HEK293 (cell line): Measurements from ENCODE around the gene ARHGAP4.

ENCODE experiments used
- CTCF ChIA-PET: fragments of 350-600 bp; formaldehyde crosslinking; extraction: SDS; loops from one replicate; lab custom pipeline; 2021; ENCODE audit warnings: antibody characterized with exemption; lab: Yijun Ruan, JAX
- POLR2A ChIA-PET: fragments of 300-600 bp; formaldehyde crosslinking; extraction: SDS; loops from one replicate; lab custom pipeline; 2020; ENCODE audit warnings: antibody characterized with exemption, inconsistent platforms; lab: Yijun Ruan, JAX
- H3K27ac ChIP-seq: fragments of 200-500 bp; sonication (Bioruptor generic); 2 replicates; pipeline ENCODE4 v1.5.1; 2014; ENCODE audit warnings: low read depth, low read length, control low read depth, inconsistent platforms; ENCODE audit errors: extremely low read depth
- H3K36me3 ChIP-seq, 2 experiments: fragments of 200-500 bp in 1 of 2; sonication (Bioruptor generic) in 1 of 2; 1 replicate in 1 of 2; 2 replicates in 1 of 2; pipeline ENCODE4 v1.5.1; 2014 to 2017; ENCODE audit warnings: inconsistent platforms in 2 of 2, low read length in 2 of 2; ENCODE audit not compliant: control insufficient read depth in 2 of 2, insufficient read depth in 1 of 2
- H3K4me1 ChIP-seq: fragments of 200-500 bp; sonication (Bioruptor generic); 2 replicates; pipeline ENCODE4 v1.5.1; 2014; ENCODE audit warnings: mild to moderate bottlenecking, low read length, inconsistent platforms; ENCODE audit not compliant: control insufficient read depth, insufficient read depth
- H3K4me3 ChIP-seq: 2 replicates; pipeline ENCODE4 v1.5.1; 2011; ENCODE audit warnings: low read depth, mild to moderate bottlenecking, control low read depth, low read length, moderate library complexity
- H3K9me3 ChIP-seq: fragments of 200-500 bp; sonication (Bioruptor generic); 2 replicates; pipeline ENCODE4 v1.5.1; 2014; ENCODE audit warnings: low read depth, low read length, inconsistent platforms; ENCODE audit not compliant: control insufficient read depth, insufficient read depth
- EGR2 ChIP-seq: fragments of 450-650 bp; formaldehyde crosslinking; IDR thresholded peaks from 2 replicates; pipeline ENCODE4 v1.5.1; 2016; ENCODE audit warnings: low read depth, missing biosample characterization, missing genetic modification characterization
- HOXA7 ChIP-seq: sonication (generic); formaldehyde crosslinking; IDR thresholded peaks from 2 replicates; pipeline ENCODE4 v1.8.1; 2022; ENCODE audit warnings: missing genetic modification reagents, borderline replicate concordance
- OVOL3 ChIP-seq: fragments of 450-650 bp; formaldehyde crosslinking; IDR thresholded peaks from 2 replicates; pipeline ENCODE4 v1.5.1; 2016; ENCODE audit warnings: missing biosample characterization, missing genetic modification characterization
- SP2 ChIP-seq: fragments of 450-650 bp; formaldehyde crosslinking; IDR thresholded peaks from 2 replicates; pipeline ENCODE4 v1.5.1; 2016; ENCODE audit warnings: missing biosample characterization, missing genetic modification characterization
- ZIC2 ChIP-seq: fragments of 450-650 bp; formaldehyde crosslinking; IDR thresholded peaks from 2 replicates; pipeline ENCODE4 v1.5.1; 2016; ENCODE audit warnings: missing biosample characterization, missing genetic modification characterization
- ZNF114 ChIP-seq: fragments of 450-650 bp; formaldehyde crosslinking; IDR thresholded peaks from 2 replicates; pipeline ENCODE4 v1.5.0; 2017; ENCODE audit warnings: missing biosample characterization, missing genetic modification characterization
- ZNF239 ChIP-seq: fragments of 450-650 bp; formaldehyde crosslinking; IDR thresholded peaks from 2 replicates; pipeline ENCODE4 v1.5.1; 2016; ENCODE audit warnings: missing biosample characterization, missing genetic modification characterization
- ZNF302 ChIP-seq: fragments of 450-650 bp; formaldehyde crosslinking; IDR thresholded peaks from 2 replicates; pipeline ENCODE4 v1.5.1; 2016; ENCODE audit warnings: missing biosample characterization, missing genetic modification characterization, low read depth
- ZNF335 ChIP-seq: fragments of 450-650 bp; formaldehyde crosslinking; conservative IDR thresholded peaks from 2 replicates; pipeline ENCODE4 v1.5.1; 2016; ENCODE audit warnings: missing biosample characterization, missing genetic modification characterization
- ZNF354C ChIP-seq: fragments of 450-650 bp; formaldehyde crosslinking; IDR thresholded peaks from 2 replicates; pipeline ENCODE4 v1.5.1; 2016; ENCODE audit warnings: missing biosample characterization, missing genetic modification characterization, low read depth, borderline replicate concordance
- ZNF366 ChIP-seq: fragments of 450-650 bp; formaldehyde crosslinking; conservative IDR thresholded peaks from 2 replicates; pipeline ENCODE4 v1.5.1; 2016; ENCODE audit warnings: missing biosample characterization, missing genetic modification characterization
- ZNF561 ChIP-seq: fragments of 450-650 bp; IDR thresholded peaks from 2 replicates; pipeline ENCODE4 v1.5.1; 2018; ENCODE audit warnings: missing biosample characterization, missing genetic modification characterization, borderline replicate concordance
- ZNF623 ChIP-seq: fragments of 450-650 bp; formaldehyde crosslinking; IDR thresholded peaks from 2 replicates; pipeline ENCODE4 v1.5.1; 2016; ENCODE audit warnings: missing biosample characterization, missing genetic modification characterization
- ZNF658 ChIP-seq: fragments of 450-650 bp; formaldehyde crosslinking; IDR thresholded peaks from 2 replicates; pipeline ENCODE4; 2016; ENCODE audit warnings: missing biosample characterization, missing genetic modification characterization
- ZNF791 ChIP-seq: fragments of 450-650 bp; formaldehyde crosslinking; IDR thresholded peaks from 2 replicates; pipeline ENCODE4 v1.5.1; 2016; ENCODE audit warnings: missing biosample characterization, missing genetic modification characterization
- ZSCAN30 ChIP-seq: fragments of 450-650 bp; IDR thresholded peaks from 2 replicates; pipeline ENCODE4 v1.5.1; 2018; ENCODE audit warnings: missing biosample characterization, mild to moderate bottlenecking, missing genetic modification characterization, moderate library complexity
- ZXDB ChIP-seq: fragments of 450-650 bp; formaldehyde crosslinking; IDR thresholded peaks from 2 replicates; pipeline ENCODE4 v1.5.1; 2016; ENCODE audit warnings: missing biosample characterization, missing genetic modification characterization
- TF ChIP-seq, protein P1 (sequence below): fragments of 450-650 bp; formaldehyde crosslinking; IDR thresholded peaks from 2 replicates; pipeline ENCODE4 v1.5.1; 2016; ENCODE audit warnings: missing biosample characterization, missing genetic modification characterization, borderline replicate concordance
- TF ChIP-seq, protein P2 (sequence below): fragments of 450-650 bp; formaldehyde crosslinking; IDR thresholded peaks from 2 replicates; pipeline ENCODE4 v1.5.1; 2017; ENCODE audit warnings: missing biosample characterization, missing genetic modification characterization
- TF ChIP-seq, protein P3 (sequence below): fragments of 450-650 bp; formaldehyde crosslinking; IDR thresholded peaks from 2 replicates; pipeline ENCODE4 v1.5.1; 2016; ENCODE audit warnings: missing biosample characterization, missing genetic modification characterization

ARHGAP4 gene

DNA sequence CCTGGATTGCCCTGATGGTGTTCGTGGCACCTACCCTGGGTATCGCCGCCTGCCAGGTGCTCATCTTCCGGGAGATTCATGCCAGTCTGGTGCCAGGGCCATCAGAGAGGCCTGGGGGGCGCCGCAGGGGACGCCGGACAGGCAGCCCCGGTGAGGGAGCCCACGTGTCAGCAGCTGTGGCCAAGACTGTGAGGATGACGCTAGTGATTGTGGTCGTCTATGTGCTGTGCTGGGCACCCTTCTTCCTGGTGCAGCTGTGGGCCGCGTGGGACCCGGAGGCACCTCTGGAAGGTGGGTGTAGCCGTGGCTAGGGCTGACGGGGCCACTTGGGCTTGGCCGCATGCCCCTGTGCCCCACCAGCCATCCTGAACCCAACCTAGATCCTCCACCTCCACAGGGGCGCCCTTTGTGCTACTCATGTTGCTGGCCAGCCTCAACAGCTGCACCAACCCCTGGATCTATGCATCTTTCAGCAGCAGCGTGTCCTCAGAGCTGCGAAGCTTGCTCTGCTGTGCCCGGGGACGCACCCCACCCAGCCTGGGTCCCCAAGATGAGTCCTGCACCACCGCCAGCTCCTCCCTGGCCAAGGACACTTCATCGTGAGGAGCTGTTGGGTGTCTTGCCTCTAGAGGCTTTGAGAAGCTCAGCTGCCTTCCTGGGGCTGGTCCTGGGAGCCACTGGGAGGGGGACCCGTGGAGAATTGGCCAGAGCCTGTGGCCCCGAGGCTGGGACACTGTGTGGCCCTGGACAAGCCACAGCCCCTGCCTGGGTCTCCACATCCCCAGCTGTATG, 19.7 kb downstream of the ARHGAP4 start:
- ChIA-PET CTCF (interaction anchor here (0.6 to 9.6 kb wide), 2 partner anchors 17 to 40 kb away, joined by 3 to 72 read pairs; no protein-coding TSS in a partner anchor), POLR2A (interaction anchor here (1.4 to 1.7 kb wide), 2 partner anchors 16 to 22 kb away, joined by 5 to 7 read pairs; no protein-coding TSS in a partner anchor)
- Histone ChIP-seq H3K9me3 (no peaks in the 10 kb centered on the region), H3K4me3 (no peak overlapping the region), H3K4me1 (no peaks in the 10 kb centered on the region), H3K36me3 (no peaks in the 10 kb centered on the region), H3K27ac (no peak overlapping the region)
- TF ChIP-seq, protein P1, sequence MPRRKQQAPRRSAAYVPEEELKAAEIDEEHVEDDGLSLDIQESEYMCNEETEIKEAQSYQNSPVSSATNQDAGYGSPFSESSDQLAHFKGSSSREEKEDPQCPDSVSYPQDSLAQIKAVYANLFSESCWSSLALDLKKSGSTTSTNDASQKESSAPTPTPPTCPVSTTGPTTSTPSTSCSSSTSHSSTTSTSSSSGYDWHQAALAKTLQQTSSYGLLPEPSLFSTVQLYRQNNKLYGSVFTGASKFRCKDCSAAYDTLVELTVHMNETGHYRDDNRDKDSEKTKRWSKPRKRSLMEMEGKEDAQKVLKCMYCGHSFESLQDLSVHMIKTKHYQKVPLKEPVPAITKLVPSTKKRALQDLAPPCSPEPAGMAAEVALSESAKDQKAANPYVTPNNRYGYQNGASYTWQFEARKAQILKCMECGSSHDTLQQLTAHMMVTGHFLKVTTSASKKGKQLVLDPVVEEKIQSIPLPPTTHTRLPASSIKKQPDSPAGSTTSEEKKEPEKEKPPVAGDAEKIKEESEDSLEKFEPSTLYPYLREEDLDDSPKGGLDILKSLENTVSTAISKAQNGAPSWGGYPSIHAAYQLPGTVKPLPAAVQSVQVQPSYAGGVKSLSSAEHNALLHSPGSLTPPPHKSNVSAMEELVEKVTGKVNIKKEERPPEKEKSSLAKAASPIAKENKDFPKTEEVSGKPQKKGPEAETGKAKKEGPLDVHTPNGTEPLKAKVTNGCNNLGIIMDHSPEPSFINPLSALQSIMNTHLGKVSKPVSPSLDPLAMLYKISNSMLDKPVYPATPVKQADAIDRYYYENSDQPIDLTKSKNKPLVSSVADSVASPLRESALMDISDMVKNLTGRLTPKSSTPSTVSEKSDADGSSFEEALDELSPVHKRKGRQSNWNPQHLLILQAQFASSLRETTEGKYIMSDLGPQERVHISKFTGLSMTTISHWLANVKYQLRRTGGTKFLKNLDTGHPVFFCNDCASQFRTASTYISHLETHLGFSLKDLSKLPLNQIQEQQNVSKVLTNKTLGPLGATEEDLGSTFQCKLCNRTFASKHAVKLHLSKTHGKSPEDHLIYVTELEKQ (tag by site-specific recombination): no peak
- TF ChIP-seq, protein P2, sequence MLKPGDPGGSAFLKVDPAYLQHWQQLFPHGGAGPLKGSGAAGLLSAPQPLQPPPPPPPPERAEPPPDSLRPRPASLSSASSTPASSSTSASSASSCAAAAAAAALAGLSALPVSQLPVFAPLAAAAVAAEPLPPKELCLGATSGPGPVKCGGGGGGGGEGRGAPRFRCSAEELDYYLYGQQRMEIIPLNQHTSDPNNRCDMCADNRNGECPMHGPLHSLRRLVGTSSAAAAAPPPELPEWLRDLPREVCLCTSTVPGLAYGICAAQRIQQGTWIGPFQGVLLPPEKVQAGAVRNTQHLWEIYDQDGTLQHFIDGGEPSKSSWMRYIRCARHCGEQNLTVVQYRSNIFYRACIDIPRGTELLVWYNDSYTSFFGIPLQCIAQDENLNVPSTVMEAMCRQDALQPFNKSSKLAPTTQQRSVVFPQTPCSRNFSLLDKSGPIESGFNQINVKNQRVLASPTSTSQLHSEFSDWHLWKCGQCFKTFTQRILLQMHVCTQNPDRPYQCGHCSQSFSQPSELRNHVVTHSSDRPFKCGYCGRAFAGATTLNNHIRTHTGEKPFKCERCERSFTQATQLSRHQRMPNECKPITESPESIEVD (tag by site-specific recombination): no peak
- no peak for TF ChIP-seq ZXDB
- TF ChIP-seq EGR2 (tag by site-specific recombination): no peak
- TF ChIP-seq, protein P3, sequence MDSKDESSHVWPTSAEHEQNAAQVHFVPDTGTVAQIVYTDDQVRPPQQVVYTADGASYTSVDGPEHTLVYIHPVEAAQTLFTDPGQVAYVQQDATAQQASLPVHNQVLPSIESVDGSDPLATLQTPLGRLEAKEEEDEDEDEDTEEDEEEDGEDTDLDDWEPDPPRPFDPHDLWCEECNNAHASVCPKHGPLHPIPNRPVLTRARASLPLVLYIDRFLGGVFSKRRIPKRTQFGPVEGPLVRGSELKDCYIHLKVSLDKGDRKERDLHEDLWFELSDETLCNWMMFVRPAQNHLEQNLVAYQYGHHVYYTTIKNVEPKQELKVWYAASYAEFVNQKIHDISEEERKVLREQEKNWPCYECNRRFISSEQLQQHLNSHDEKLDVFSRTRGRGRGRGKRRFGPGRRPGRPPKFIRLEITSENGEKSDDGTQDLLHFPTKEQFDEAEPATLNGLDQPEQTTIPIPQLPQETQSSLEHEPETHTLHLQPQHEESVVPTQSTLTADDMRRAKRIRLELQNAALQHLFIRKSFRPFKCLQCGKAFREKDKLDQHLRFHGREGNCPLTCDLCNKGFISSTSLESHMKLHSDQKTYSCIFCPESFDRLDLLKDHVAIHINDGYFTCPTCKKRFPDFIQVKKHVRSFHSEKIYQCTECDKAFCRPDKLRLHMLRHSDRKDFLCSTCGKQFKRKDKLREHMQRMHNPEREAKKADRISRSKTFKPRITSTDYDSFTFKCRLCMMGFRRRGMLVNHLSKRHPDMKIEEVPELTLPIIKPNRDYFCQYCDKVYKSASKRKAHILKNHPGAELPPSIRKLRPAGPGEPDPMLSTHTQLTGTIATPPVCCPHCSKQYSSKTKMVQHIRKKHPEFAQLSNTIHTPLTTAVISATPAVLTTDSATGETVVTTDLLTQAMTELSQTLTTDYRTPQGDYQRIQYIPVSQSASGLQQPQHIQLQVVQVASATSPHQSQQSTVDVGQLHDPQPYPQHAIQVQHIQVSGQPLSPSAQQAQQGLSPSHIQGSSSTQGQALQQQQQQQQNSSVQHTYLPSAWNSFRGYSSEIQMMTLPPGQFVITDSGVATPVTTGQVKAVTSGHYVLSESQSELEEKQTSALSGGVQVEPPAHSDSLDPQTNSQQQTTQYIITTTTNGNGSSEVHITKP (tag by site-specific recombination): no peak
- TF ChIP-seq ZNF239 (tag by site-specific recombination): no peak
- no peak for TF ChIP-seq ZNF561 (tag by site-specific recombination)
- TF ChIP-seq HOXA7 (CRISPR knock-in tag): no peak
- TF ChIP-seq ZSCAN30 (tag by site-specific recombination): no peak
- TF ChIP-seq ZNF658 (tag by site-specific recombination): no peak
- no peak for TF ChIP-seq ZNF114 (tag by site-specific recombination)
- no peak for TF ChIP-seq ZNF354C (tag by site-specific recombination)
- no peak for TF ChIP-seq ZIC2 (tag by site-specific recombination)
- TF ChIP-seq ZNF791 (tag by site-specific recombination): no peak
- no peak for TF ChIP-seq ZNF302 (tag by site-specific recombination)
- no peak for TF ChIP-seq ZNF335 (tag by site-specific recombination)
- no peak for TF ChIP-seq ZNF623 (tag by site-specific recombination)
- no peak for TF ChIP-seq ZNF366 (tag by site-specific recombination)
- no peak for TF ChIP-seq SP2 (tag by site-specific recombination)
- TF ChIP-seq OVOL3 (tag by site-specific recombination): no peak
